ENCODE measurements around the gene GRM2. TPM values are rescaled to one million over a fixed set of nuclear protein-coding genes. Genes with fewer than 3 reads are reported as not detected.

Gene GRM2
- under 0.01 TPM in 2 replicates for total RNA-seq

DNA sequence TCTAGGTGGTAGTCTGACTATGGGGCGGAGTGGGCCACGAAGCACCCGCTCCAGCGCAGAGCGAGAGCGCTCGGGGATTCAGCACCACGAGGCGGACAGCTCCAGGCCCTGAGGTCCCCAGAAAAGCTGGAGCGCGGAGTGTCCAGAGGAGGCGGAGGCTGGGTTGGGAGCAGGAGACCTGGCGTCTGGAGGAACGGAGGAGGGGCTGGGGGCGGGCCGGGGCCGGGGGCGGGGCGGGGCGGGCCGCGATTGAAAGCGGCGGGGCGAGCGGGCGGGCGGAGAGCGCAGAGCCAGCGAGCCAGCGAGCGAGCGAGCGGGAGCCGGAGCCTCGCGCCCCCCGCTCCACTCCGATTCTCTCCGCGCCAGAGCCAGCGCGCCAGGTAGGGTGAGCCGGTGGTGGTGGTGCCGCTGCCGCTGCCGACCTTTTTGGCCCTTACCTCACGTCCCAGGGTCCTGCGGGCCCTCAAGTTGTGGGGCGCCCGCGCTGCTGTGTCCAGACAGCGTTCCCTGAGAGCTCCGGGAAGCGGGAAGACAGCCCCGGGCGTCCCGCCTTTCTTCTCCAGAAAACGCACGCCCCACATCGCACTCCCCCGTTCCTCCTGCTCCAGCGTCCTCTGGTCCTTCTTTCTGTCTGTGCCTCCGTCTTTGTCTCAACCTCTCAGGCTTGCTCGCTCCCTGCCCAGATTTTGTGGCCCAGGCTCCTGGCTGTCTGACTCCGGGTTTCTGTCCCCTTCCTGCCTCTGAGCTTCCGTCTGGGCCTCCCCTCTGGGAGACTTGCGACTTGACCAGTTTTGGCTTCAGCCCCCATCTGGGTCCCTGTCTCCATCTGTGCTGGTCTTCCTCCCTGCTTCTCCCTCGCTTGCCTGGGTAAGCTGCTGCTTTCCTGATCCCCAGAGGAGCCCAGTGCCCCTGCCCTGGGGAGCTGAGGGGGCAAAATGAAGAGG, at the start of gene GRM2:
Gene GRM2, plus strand, starts transcription at position 281 of the 944 bp plus-strand sequence. CDS start 1,916 bp downstream, outside the sequence.

DNA sequence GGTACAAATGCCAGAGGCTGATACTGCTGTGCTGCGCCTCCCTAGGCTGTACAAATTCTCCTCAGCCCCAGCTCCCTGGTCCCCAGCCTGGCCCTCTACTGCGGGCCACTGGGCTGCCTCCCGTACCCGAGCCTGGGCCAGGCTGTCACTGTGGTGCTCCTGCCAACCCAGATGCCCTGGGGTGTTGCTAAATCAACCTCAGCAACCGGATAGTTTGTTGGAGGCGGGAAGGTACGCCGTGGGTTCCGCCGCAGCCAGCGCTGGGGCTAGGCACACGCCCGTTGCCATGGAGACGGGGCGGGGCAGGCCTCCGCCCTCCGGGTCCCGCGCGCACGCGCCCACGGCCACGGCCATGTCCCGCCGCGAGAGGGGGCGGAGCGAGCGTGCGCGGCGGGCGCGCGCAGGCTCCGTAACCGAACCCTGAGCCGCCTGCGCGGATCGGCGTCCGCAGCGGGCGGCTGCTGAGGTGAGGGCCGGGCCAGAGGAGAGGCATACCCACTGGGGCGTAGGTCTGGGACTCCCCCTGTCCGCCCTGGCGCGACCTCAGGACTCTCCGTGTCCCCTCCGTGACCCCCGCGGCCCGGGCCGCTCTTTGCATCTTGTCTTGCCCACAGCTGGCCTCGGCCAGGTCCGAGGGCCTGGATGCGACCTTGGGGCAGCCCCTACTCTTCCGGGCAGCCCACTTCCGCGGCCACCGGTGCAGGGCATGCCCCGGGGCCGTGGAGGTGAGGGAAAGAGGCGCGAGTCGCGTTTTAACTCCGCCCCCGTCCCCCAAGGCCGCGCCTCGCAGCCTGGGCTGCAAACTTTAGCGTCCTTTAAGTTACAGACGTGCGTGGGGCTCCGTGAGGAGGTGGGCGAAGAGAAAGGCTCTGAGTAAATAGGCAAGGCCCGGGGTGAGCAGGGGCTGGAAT, 35.8 kb upstream of the GRM2 start, which contains the start of gene TEX264:
Gene TEX264, plus strand, starts transcription at position 430 of the 911 bp plus-strand sequence. CDS start 3,053 bp downstream, outside the sequence.

Other genes with a start within 250 kb of the GRM2 start
- 19.8 and 29.6 TPM in 2 replicates for gene DCAF1, start 207.1 kb upstream of the GRM2 start, total RNA-seq
- gene RAD54L2, start 168.3 kb upstream of the GRM2 start, total RNA-seq, result 19.8 and 23.3 TPM in 2 replicates
- 34.5 and 52.3 TPM in 2 replicates for gene TEX264, start 35.8 kb upstream of the GRM2 start, total RNA-seq
- gene IQCF6, start 72.2 kb downstream of the GRM2 start, total RNA-seq, result not detected in 2 replicates
- gene IQCF2, start 154.5 kb downstream of the GRM2 start, total RNA-seq, result not detected in 2 replicates
- gene IQCF5, start 168.5 kb downstream of the GRM2 start, total RNA-seq, result not detected in 2 replicates
- 0.14 TPM in 1 of 2 replicates, not detected in the other for gene IQCF1, start 196.3 kb downstream of the GRM2 start, total RNA-seq
- gene RRP9, start 234.8 kb downstream of the GRM2 start, total RNA-seq, result 38.3 and 40.7 TPM in 2 replicates
- gene PARP3, start 235.3 kb downstream of the GRM2 start, total RNA-seq, result 3.1 and 13.2 TPM in 2 replicates
- gene GPR62, start 248.3 kb downstream of the GRM2 start, total RNA-seq, result under 0.01 TPM in 1 of 2 replicates, not detected in the other